ENCODE measurements around the gene RNF10.

- TF ChIP-seq CTCF (IDR thresholded peaks at IDR 0.05) (no peak), POLR2A (IDR thresholded peaks at IDR 0.05) (no peak)
Observed at GRCh38 chr12:120588948-120589930, 55.1 kb downstream of the RNF10 start.
